ENCODE measurements around the gene FRYL.
A peak's percentile ranks its signal among the peaks of the same experiment; 100 is the strongest.

The FRYL gene

GRCh38 chr4:48620093-48620492, 160.0 kb downstream of the FRYL start:
- no peak for DNase-seq (ENCODE audit: low spot score)

- DNase-seq (ENCODE audit: low spot score), result no peak
Observed at GRCh38 chr4:48604527-48604926, 175.6 kb downstream of the FRYL start.

- no peak for DNase-seq (ENCODE audit: low spot score)
Observed at GRCh38 chr4:48604041-48604440, 176.0 kb downstream of the FRYL start.

GRCh38 chr4:48603366-48604003, 176.6 kb downstream of the FRYL start:
- peak; percentile 7 for DNase-seq (ENCODE audit: low spot score)

- no peak for DNase-seq (ENCODE audit: low spot score)
Observed at GRCh38 chr4:48602763-48603162, 177.3 kb downstream of the FRYL start.

GRCh38 chr4:48602222-48602621, 177.9 kb downstream of the FRYL start:
- DNase-seq (ENCODE audit: low spot score), result no peak

GRCh38 chr4:48596336-48596735, 183.7 kb downstream of the FRYL start:
- DNase-seq (ENCODE audit: low spot score), result no peak

GRCh38 chr4:48594180-48594579, 185.9 kb downstream of the FRYL start:
- no peak for DNase-seq (ENCODE audit: low spot score)

- DNase-seq (ENCODE audit: low spot score), result no peak
Observed at GRCh38 chr4:48591372-48591771, 188.7 kb downstream of the FRYL start.

GRCh38 chr4:48590884-48591283, 189.2 kb downstream of the FRYL start:
- DNase-seq (ENCODE audit: low spot score), result no peak

GRCh38 chr4:48589098-48589445, 191.0 kb downstream of the FRYL start:
- no peak for DNase-seq (ENCODE audit: low spot score)

GRCh38 chr4:48588230-48589097, 191.6 kb downstream of the FRYL start:
- no peak for DNase-seq (ENCODE audit: low spot score)

- no peak for DNase-seq (ENCODE audit: low spot score)
Observed at GRCh38 chr4:48585401-48585800, 194.7 kb downstream of the FRYL start.

GRCh38 chr4:48578132-48578968, 201.7 kb downstream of the FRYL start:
- DNase-seq (ENCODE audit: low spot score), result peak; percentile 14

- DNase-seq (ENCODE audit: low spot score), result no peak
Observed at GRCh38 chr4:48575964-48576363, 204.1 kb downstream of the FRYL start.

- DNase-seq (ENCODE audit: low spot score), result no peak
Observed at GRCh38 chr4:48571471-48571870, 208.6 kb downstream of the FRYL start.

- DNase-seq (ENCODE audit: low spot score), result no peak
Observed at GRCh38 chr4:48570646-48571220, 209.3 kb downstream of the FRYL start.

GRCh38 chr4:48566034-48566384, 214.1 kb downstream of the FRYL start:
- DNase-seq (ENCODE audit: low spot score), result no peak

GRCh38 chr4:48565362-48566033, 214.6 kb downstream of the FRYL start:
- DNase-seq (ENCODE audit: low spot score), result no peak

GRCh38 chr4:48564151-48564550, 215.9 kb downstream of the FRYL start:
- no peak for DNase-seq (ENCODE audit: low spot score)

- no peak for DNase-seq (ENCODE audit: low spot score)
Observed at GRCh38 chr4:48558819-48559218, 221.3 kb downstream of the FRYL start.

GRCh38 chr4:48558026-48558425, 222.1 kb downstream of the FRYL start:
- DNase-seq (ENCODE audit: low spot score), result no peak

Measured in HuH-7.5 (cell line).